Measurements from ENCODE around the gene ARNT2.

Gene ARNT2

DNA sequence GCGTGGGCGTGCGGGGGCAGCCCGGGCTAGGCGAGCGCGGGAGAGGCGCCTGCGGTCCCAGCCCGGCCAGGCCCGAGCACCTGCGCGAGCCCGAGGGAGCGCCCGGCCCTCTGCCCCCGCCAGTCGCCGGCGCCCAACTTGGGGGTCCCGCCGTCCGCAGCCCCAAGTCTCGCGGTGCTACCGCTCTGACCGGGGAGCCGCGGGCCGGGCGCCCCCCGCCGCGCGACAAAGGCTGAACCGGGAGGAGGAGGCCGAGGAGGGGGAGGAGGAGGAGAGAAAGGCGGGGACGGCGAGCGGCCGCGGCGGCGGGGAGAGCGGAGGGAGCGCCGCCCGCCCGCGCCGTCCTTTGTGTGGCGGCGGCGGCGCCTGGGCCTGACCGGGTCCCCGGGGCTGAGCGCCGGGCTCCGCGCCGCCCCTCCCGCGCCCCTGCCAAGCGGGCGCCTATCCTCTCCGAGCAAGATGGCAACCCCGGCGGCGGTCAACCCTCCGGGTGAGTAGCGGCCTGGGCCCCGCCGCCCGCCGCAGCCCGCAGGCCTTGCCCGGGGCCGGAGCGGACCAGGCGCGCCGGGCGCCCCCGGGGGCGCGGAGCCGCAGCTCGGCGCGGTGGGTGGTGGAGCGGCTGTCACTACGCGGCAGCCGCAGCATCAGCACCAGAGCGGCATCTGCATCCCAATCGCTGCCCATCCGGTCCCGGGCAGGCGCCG lies at the start of gene ARNT2:
Gene ARNT2 (plus strand): TSS at position 326 of the 704 bp plus-strand sequence. CDS start 134 bp downstream, at position 460.
- TF ChIP-seq YY1 (IDR thresholded peaks at IDR 0.05; ENCODE audit: insufficient read depth, insufficient read length) (no peak), SUZ12 (IDR thresholded peaks at IDR 0.05; ENCODE audit: extremely low read depth, insufficient read depth, insufficient read length) (no peak), ZNF274 (IDR thresholded peaks at IDR 0.05; ENCODE audit: low read depth, low read length) (no peak)
- Histone ChIP-seq H3K9ac (ENCODE audit: insufficient read length, low read depth) (peak within 1 kb of the TSS; percentile 85), H3K27me3 (ENCODE audit: insufficient read depth, insufficient read length) (peaks cover 60% of the 10 kb centered on the region), H3K36me3 (ENCODE audit: insufficient read depth, insufficient read length, low read length) (no peaks in the 10 kb centered on the region), H3K4me3 (ENCODE audit: insufficient read length, low read depth) (peak within 1 kb of the TSS; percentile 54), H3K9me3 (ENCODE audit: insufficient read depth, low read length) (no peaks in the 10 kb centered on the region), H3K4me1 (ENCODE audit: insufficient read depth, insufficient read length) (peaks cover 2% of the 10 kb centered on the region)
- no peak for DNase-seq (ENCODE audit: low read depth, low spot score)

DNA sequence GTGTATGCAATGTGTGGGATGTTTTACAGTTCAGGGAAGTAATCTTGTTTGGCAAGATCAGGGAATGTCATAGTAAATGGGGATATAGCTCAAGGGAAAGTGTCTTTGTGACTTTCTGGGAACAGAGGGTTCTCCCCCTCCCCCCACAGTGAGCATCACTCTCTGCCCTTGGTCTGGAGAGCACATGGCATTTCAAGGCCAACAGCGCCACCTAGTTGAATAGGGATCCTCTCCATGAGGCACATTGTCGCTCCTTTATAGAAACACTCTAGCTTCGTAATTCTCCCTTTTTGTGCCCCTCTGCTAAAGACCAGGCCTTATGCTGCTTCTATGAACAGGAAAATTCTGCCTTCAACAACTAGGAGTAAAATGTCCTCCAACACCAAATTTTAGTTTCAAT lies 37.1 kb upstream of the ARNT2 start:
- Histone ChIP-seq H3K36me3 (ENCODE audit: insufficient read depth, insufficient read length, low read length) (no peaks in the 10 kb centered on the region), H3K27me3 (ENCODE audit: insufficient read depth, insufficient read length) (no peaks in the 10 kb centered on the region), H3K4me3 (ENCODE audit: insufficient read length, low read depth) (no peak overlapping the region), H3K9me3 (ENCODE audit: insufficient read depth, low read length) (peaks cover 35% of the 10 kb centered on the region), H3K9ac (ENCODE audit: insufficient read length, low read depth) (no peak overlapping the region), H3K4me1 (ENCODE audit: insufficient read depth, insufficient read length) (no peaks in the 10 kb centered on the region)
- no peak for TF ChIP-seq SUZ12 (IDR thresholded peaks at IDR 0.05; ENCODE audit: extremely low read depth, insufficient read depth, insufficient read length)
- TF ChIP-seq ZNF274 (IDR thresholded peaks at IDR 0.05; ENCODE audit: low read depth, low read length) = no peak
- no peak for TF ChIP-seq YY1 (IDR thresholded peaks at IDR 0.05; ENCODE audit: insufficient read depth, insufficient read length)
- DNase-seq (ENCODE audit: low read depth, low spot score) = peak; percentile 70

GRCh38 chr15:80367661-80368060 lies 36.5 kb upstream of the ARNT2 start:
- no peaks in the 10 kb centered on the region for H3K27me3 ChIP-seq (ENCODE audit: insufficient read depth, insufficient read length)
- no peak overlapping the region for H3K4me3 ChIP-seq (ENCODE audit: insufficient read length, low read depth)
- peaks cover 35% of the 10 kb centered on the region for H3K9me3 ChIP-seq (ENCODE audit: insufficient read depth, low read length)
- no peaks in the 10 kb centered on the region for H3K36me3 ChIP-seq (ENCODE audit: insufficient read depth, insufficient read length, low read length)
- TF ChIP-seq YY1 (IDR thresholded peaks at IDR 0.05; ENCODE audit: insufficient read depth, insufficient read length) (no peak), ZNF274 (IDR thresholded peaks at IDR 0.05; ENCODE audit: low read depth, low read length) (no peak), SUZ12 (IDR thresholded peaks at IDR 0.05; ENCODE audit: extremely low read depth, insufficient read depth, insufficient read length) (no peak)
- DNase-seq (ENCODE audit: low read depth, low spot score) = no peak
- H3K9ac ChIP-seq (ENCODE audit: insufficient read length, low read depth) = no peak overlapping the region
- no peaks in the 10 kb centered on the region for H3K4me1 ChIP-seq (ENCODE audit: insufficient read depth, insufficient read length)

DNA sequence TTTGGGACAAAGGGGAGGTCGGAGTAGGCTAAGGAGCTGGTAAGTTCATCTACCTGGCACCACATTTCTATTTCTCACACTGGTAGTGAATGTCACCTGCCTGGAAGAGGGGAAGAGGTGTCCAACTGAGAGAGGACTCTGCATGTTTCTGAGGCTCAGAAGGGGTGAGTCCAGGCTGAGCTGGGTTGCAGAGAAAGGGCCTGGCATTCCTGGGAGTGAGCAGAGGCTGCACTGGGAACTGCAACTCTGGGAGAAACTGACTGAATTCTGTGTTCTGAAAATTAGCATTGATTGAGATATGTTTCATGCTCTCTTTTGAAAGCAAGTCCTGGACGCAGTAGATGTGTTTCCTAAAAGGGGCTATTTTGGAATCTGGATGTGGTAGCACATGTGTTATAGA lies 32.3 kb upstream of the ARNT2 start:
- DNase-seq (ENCODE audit: low read depth, low spot score) = no peak
- no peaks in the 10 kb centered on the region for H3K27me3 ChIP-seq (ENCODE audit: insufficient read depth, insufficient read length)
- no peak overlapping the region for H3K4me3 ChIP-seq (ENCODE audit: insufficient read length, low read depth)
- no peaks in the 10 kb centered on the region for H3K4me1 ChIP-seq (ENCODE audit: insufficient read depth, insufficient read length)
- H3K9ac ChIP-seq (ENCODE audit: insufficient read length, low read depth) = no peak overlapping the region
- peaks cover 28% of the 10 kb centered on the region for H3K9me3 ChIP-seq (ENCODE audit: insufficient read depth, low read length)
- H3K36me3 ChIP-seq (ENCODE audit: insufficient read depth, insufficient read length, low read length) = no peaks in the 10 kb centered on the region
- TF ChIP-seq ZNF274 (IDR thresholded peaks at IDR 0.05; ENCODE audit: low read depth, low read length) (no peak), SUZ12 (IDR thresholded peaks at IDR 0.05; ENCODE audit: extremely low read depth, insufficient read depth, insufficient read length) (no peak), YY1 (IDR thresholded peaks at IDR 0.05; ENCODE audit: insufficient read depth, insufficient read length) (no peak)

DNA sequence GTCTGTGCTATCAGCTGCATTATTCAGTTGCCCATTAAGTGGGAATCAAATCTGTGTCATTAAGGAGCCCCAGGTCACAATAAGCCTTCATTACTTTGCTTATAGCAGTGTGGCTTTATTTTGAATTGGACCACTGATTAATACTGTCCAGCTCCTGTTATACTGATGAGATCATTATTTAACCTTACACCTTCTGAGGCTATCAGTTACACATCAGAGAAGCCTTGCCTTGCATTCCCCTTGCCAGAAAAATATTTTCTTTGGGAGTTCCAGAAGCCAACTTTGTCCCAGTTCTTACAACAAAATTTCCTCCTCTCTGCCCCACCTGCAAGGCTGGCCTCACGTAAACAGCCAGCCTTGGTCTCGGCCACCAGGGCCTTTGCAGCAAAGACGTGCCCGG lies 29.7 kb upstream of the ARNT2 start:
- TF ChIP-seq ZNF274 (IDR thresholded peaks at IDR 0.05; ENCODE audit: low read depth, low read length) (no peak), YY1 (IDR thresholded peaks at IDR 0.05; ENCODE audit: insufficient read depth, insufficient read length) (no peak), SUZ12 (IDR thresholded peaks at IDR 0.05; ENCODE audit: extremely low read depth, insufficient read depth, insufficient read length) (no peak)
- H3K36me3 ChIP-seq (ENCODE audit: insufficient read depth, insufficient read length, low read length) = no peaks in the 10 kb centered on the region
- DNase-seq (ENCODE audit: low read depth, low spot score) = no peak
- no peaks in the 10 kb centered on the region for H3K4me1 ChIP-seq (ENCODE audit: insufficient read depth, insufficient read length)
- H3K27me3 ChIP-seq (ENCODE audit: insufficient read depth, insufficient read length) = no peaks in the 10 kb centered on the region
- no peak overlapping the region for H3K9ac ChIP-seq (ENCODE audit: insufficient read length, low read depth)
- H3K4me3 ChIP-seq (ENCODE audit: insufficient read length, low read depth) = no peak overlapping the region
- 0 out of 2 replicates have a peak, but pooled peaks cover 3% of the 10 kb centered on the region for H3K9me3 ChIP-seq (ENCODE audit: insufficient read depth, low read length)

GRCh38 chr15:80375968-80376891 lies 28.0 kb upstream of the ARNT2 start:
- no peak for DNase-seq (ENCODE audit: low read depth, low spot score)
- Histone ChIP-seq H3K4me3 (ENCODE audit: insufficient read length, low read depth) (no peak overlapping the region), H3K9ac (ENCODE audit: insufficient read length, low read depth) (no peak overlapping the region), H3K4me1 (ENCODE audit: insufficient read depth, insufficient read length) (no peaks in the 10 kb centered on the region), H3K36me3 (ENCODE audit: insufficient read depth, insufficient read length, low read length) (no peaks in the 10 kb centered on the region), H3K9me3 (ENCODE audit: insufficient read depth, low read length) (no peaks in the 10 kb centered on the region), H3K27me3 (ENCODE audit: insufficient read depth, insufficient read length) (no peaks in the 10 kb centered on the region)
- TF ChIP-seq SUZ12 (IDR thresholded peaks at IDR 0.05; ENCODE audit: extremely low read depth, insufficient read depth, insufficient read length) (no peak), YY1 (IDR thresholded peaks at IDR 0.05; ENCODE audit: insufficient read depth, insufficient read length) (no peak), ZNF274 (IDR thresholded peaks at IDR 0.05; ENCODE audit: low read depth, low read length) (no peak)

GRCh38 chr15:80379693-80380092 lies 24.5 kb upstream of the ARNT2 start:
- no peaks in the 10 kb centered on the region for H3K36me3 ChIP-seq (ENCODE audit: insufficient read depth, insufficient read length, low read length)
- no peaks in the 10 kb centered on the region for H3K27me3 ChIP-seq (ENCODE audit: insufficient read depth, insufficient read length)
- no peak for DNase-seq (ENCODE audit: low read depth, low spot score)
- no peak overlapping the region for H3K4me3 ChIP-seq (ENCODE audit: insufficient read length, low read depth)
- TF ChIP-seq ZNF274 (IDR thresholded peaks at IDR 0.05; ENCODE audit: low read depth, low read length) (no peak), SUZ12 (IDR thresholded peaks at IDR 0.05; ENCODE audit: extremely low read depth, insufficient read depth, insufficient read length) (no peak), YY1 (IDR thresholded peaks at IDR 0.05; ENCODE audit: insufficient read depth, insufficient read length) (no peak)
- H3K9me3 ChIP-seq (ENCODE audit: insufficient read depth, low read length) = no peaks in the 10 kb centered on the region
- no peak overlapping the region for H3K9ac ChIP-seq (ENCODE audit: insufficient read length, low read depth)
- no peaks in the 10 kb centered on the region for H3K4me1 ChIP-seq (ENCODE audit: insufficient read depth, insufficient read length)

Measured in NT2/D1 (cell line).